ENCODE results near the gene OIP5. TPM values are rescaled to one million over a fixed set of nuclear protein-coding genes. Genes with fewer than 3 reads are reported as not detected.
"Not testable (repeated sequence)": the region's sequence is repeated elsewhere in the genome, so short reads cannot be mapped to it uniquely, and the experiment has no call there.

The OIP5 gene
- total RNA-seq, 1 donor from 2014 or later: 2.4 TPM

GRCh38 chr15:41286665-41287333 is 45.6 kb downstream of the OIP5 start:
- H3K36me3 Mint-ChIP-seq (ENCODE audit: unreplicated experiment): peaks cover 22% of the 10 kb centered on the region
- H3K27ac Mint-ChIP-seq (ENCODE audit: unreplicated experiment): no peak overlapping the region

GRCh38 chr15:41285285-41285684 is 47.1 kb downstream of the OIP5 start:
- H3K27ac Mint-ChIP-seq (ENCODE audit: unreplicated experiment): peak overlapping the region; percentile 93
- no peak for DNase-seq (ENCODE audit: extremely low spot score, unreplicated experiment)
- H3K9me3 Mint-ChIP-seq (ENCODE audit: unreplicated experiment): no peaks in the 10 kb centered on the region
- H3K36me3 Mint-ChIP-seq (ENCODE audit: unreplicated experiment): peaks cover 22% of the 10 kb centered on the region
- no peaks in the 10 kb centered on the region for H3K27me3 Mint-ChIP-seq (ENCODE audit: unreplicated experiment)
- H3K4me3 Mint-ChIP-seq (ENCODE audit: unreplicated experiment): peak overlapping the region; percentile 95
- no peak for TF ChIP-seq CTCF (IDR thresholded peaks at IDR 0.05)
- H3K4me1 Mint-ChIP-seq (ENCODE audit: unreplicated experiment): peaks cover 25% of the 10 kb centered on the region

More at GRCh38 chr15:41286665-41287333, 45.6 kb downstream of the OIP5 start:
- no peak for TF ChIP-seq CTCF (IDR thresholded peaks at IDR 0.05)
- no peak for DNase-seq (ENCODE audit: extremely low spot score, unreplicated experiment)
- Mint-ChIP-seq H3K27me3 (ENCODE audit: unreplicated experiment) (no peaks in the 10 kb centered on the region), H3K4me1 (ENCODE audit: unreplicated experiment) (peaks cover 23% of the 10 kb centered on the region), H3K4me3 (ENCODE audit: unreplicated experiment) (no peak overlapping the region), H3K9me3 (ENCODE audit: unreplicated experiment) (no peaks in the 10 kb centered on the region)

- Mint-ChIP-seq H3K27ac (ENCODE audit: unreplicated experiment) (peak overlapping the region; percentile 93), H3K4me1 (ENCODE audit: unreplicated experiment) (peaks cover 25% of the 10 kb centered on the region), H3K36me3 (ENCODE audit: unreplicated experiment) (peaks cover 27% of the 10 kb centered on the region), H3K27me3 (ENCODE audit: unreplicated experiment) (no peaks in the 10 kb centered on the region), H3K4me3 (ENCODE audit: unreplicated experiment) (peak overlapping the region; percentile 95), H3K9me3 (ENCODE audit: unreplicated experiment) (no peaks in the 10 kb centered on the region)
- no peak for TF ChIP-seq CTCF (IDR thresholded peaks at IDR 0.05)
- no peak for DNase-seq (ENCODE audit: extremely low spot score, unreplicated experiment)
These were observed 47.8 kb downstream of the OIP5 start for GRCh38 chr15:41284427-41285177.

GRCh38 chr15:41283653-41284426 is 48.6 kb downstream of the OIP5 start:
- Mint-ChIP-seq H3K4me3 (ENCODE audit: unreplicated experiment) (peak overlapping the region; percentile 95), H3K27ac (ENCODE audit: unreplicated experiment) (peak overlapping the region; percentile 93), H3K4me1 (ENCODE audit: unreplicated experiment) (peaks cover 25% of the 10 kb centered on the region), H3K9me3 (ENCODE audit: unreplicated experiment) (no peaks in the 10 kb centered on the region), H3K27me3 (ENCODE audit: unreplicated experiment) (no peaks in the 10 kb centered on the region), H3K36me3 (ENCODE audit: unreplicated experiment) (peaks cover 32% of the 10 kb centered on the region)
- peak; percentile 99 for DNase-seq (ENCODE audit: extremely low spot score, unreplicated experiment)
- TF ChIP-seq CTCF (IDR thresholded peaks at IDR 0.05): no peak

GRCh38 chr15:41282980-41283652 is 49.3 kb downstream of the OIP5 start:
- H3K4me1 Mint-ChIP-seq (ENCODE audit: unreplicated experiment): peaks cover 25% of the 10 kb centered on the region
- not testable (repeated sequence) for H3K27me3 Mint-ChIP-seq (ENCODE audit: unreplicated experiment); DNase-seq (ENCODE audit: extremely low spot score, unreplicated experiment); H3K9me3 Mint-ChIP-seq (ENCODE audit: unreplicated experiment)
- peak overlapping the region; percentile 92 for H3K27ac Mint-ChIP-seq (ENCODE audit: unreplicated experiment)
- H3K4me3 Mint-ChIP-seq (ENCODE audit: unreplicated experiment): peak overlapping the region; percentile 95
- H3K36me3 Mint-ChIP-seq (ENCODE audit: unreplicated experiment): peaks cover 32% of the 10 kb centered on the region

GRCh38 chr15:41282436-41282835 is 50.0 kb downstream of the OIP5 start:
- H3K27me3 Mint-ChIP-seq (ENCODE audit: unreplicated experiment); H3K9me3 Mint-ChIP-seq (ENCODE audit: unreplicated experiment); DNase-seq (ENCODE audit: extremely low spot score, unreplicated experiment): not testable (repeated sequence)
- peaks cover 30% of the 10 kb centered on the region for H3K36me3 Mint-ChIP-seq (ENCODE audit: unreplicated experiment)
- H3K27ac Mint-ChIP-seq (ENCODE audit: unreplicated experiment): peak overlapping the region; percentile 92
- H3K4me1 Mint-ChIP-seq (ENCODE audit: unreplicated experiment): peaks cover 25% of the 10 kb centered on the region
- peak overlapping the region; percentile 12 for H3K4me3 Mint-ChIP-seq (ENCODE audit: unreplicated experiment)

All from osteocyte (in vitro differentiated cells).